ENCODE data around the gene ALOX5. TPM values are rescaled to one million over a fixed set of nuclear protein-coding genes. Genes with fewer than 3 reads are reported as not detected.
"Not testable (repeated sequence)": the region's sequence is repeated elsewhere in the genome, so short reads cannot be mapped to it uniquely, and the experiment has no call there.

The ALOX5 gene
- total RNA-seq, 1 donor from 2014 or later, result not detected

- no peak for DNase-seq (ENCODE audit: low read depth in 2 of 2)
These were observed 485 bp downstream of the ALOX5 start for GRCh38 chr10:45374350-45375052.

- DNase-seq (ENCODE audit: low read depth in 2 of 2), result no peak
These were observed 1.1 kb downstream of the ALOX5 start for GRCh38 chr10:45375101-45375500.

- DNase-seq (ENCODE audit: low read depth in 2 of 2), result no peak
These were observed 1.8 kb downstream of the ALOX5 start for GRCh38 chr10:45375716-45376231.

GRCh38 chr10:45376371-45376801 lies 2.4 kb downstream of the ALOX5 start:
- no peak for DNase-seq (ENCODE audit: low read depth in 2 of 2)

- DNase-seq (ENCODE audit: low read depth in 2 of 2), result no peak
These were observed 3.3 kb downstream of the ALOX5 start for GRCh38 chr10:45377321-45377720.

GRCh38 chr10:45377858-45378257 lies 3.8 kb downstream of the ALOX5 start:
- DNase-seq (ENCODE audit: low read depth in 2 of 2), result no peak

GRCh38 chr10:45378914-45379726 lies 5.1 kb downstream of the ALOX5 start:
- DNase-seq (ENCODE audit: low read depth in 2 of 2), result no peak

- DNase-seq (ENCODE audit: low read depth in 2 of 2), result no peak
These were observed 6.0 kb downstream of the ALOX5 start for GRCh38 chr10:45379891-45380540.

- DNase-seq (ENCODE audit: low read depth in 2 of 2), result no peak
These were observed 7.0 kb downstream of the ALOX5 start for GRCh38 chr10:45380903-45381620.

- no peak for DNase-seq (ENCODE audit: low read depth in 2 of 2)
These were observed 8.6 kb downstream of the ALOX5 start for GRCh38 chr10:45382591-45382990.

GRCh38 chr10:45383682-45384330 lies 9.8 kb downstream of the ALOX5 start:
- no peak for DNase-seq (ENCODE audit: low read depth in 2 of 2)

GRCh38 chr10:45386657-45387056 lies 12.6 kb downstream of the ALOX5 start:
- DNase-seq (ENCODE audit: low read depth in 2 of 2), result no peak

GRCh38 chr10:45387096-45387893 lies 13.3 kb downstream of the ALOX5 start:
- DNase-seq (ENCODE audit: low read depth in 2 of 2), result no peak

GRCh38 chr10:45389671-45390070 lies 15.7 kb downstream of the ALOX5 start:
- not testable (repeated sequence) for DNase-seq (ENCODE audit: low read depth in 2 of 2)

GRCh38 chr10:45391636-45392035 lies 17.6 kb downstream of the ALOX5 start:
- DNase-seq (ENCODE audit: low read depth in 2 of 2), result not testable (repeated sequence)

- no peak for DNase-seq (ENCODE audit: low read depth in 2 of 2)
These were observed 21.5 kb downstream of the ALOX5 start for GRCh38 chr10:45395554-45395953.

- DNase-seq (ENCODE audit: low read depth in 2 of 2), result no peak
These were observed 24.6 kb downstream of the ALOX5 start for GRCh38 chr10:45398595-45398994.

GRCh38 chr10:45399113-45399512 lies 25.1 kb downstream of the ALOX5 start:
- no peak for DNase-seq (ENCODE audit: low read depth in 2 of 2)

GRCh38 chr10:45403151-45403550 lies 29.1 kb downstream of the ALOX5 start:
- no peak for DNase-seq (ENCODE audit: low read depth in 2 of 2)

All from dermis microvascular lymphatic vessel endothelial cell (primary cell).